ENCODE measurements around the gene CEP192. TPM values are rescaled to one million over a fixed set of nuclear protein-coding genes. Genes with fewer than 3 reads are reported as not detected.
"Not testable (repeated sequence)": the region's sequence is repeated elsewhere in the genome, so short reads cannot be mapped to it uniquely, and the experiment has no call there.

CEP192 gene
- total RNA-seq, 2 experiments from 2014 or later: 42.6 to 46.1 TPM

DNA sequence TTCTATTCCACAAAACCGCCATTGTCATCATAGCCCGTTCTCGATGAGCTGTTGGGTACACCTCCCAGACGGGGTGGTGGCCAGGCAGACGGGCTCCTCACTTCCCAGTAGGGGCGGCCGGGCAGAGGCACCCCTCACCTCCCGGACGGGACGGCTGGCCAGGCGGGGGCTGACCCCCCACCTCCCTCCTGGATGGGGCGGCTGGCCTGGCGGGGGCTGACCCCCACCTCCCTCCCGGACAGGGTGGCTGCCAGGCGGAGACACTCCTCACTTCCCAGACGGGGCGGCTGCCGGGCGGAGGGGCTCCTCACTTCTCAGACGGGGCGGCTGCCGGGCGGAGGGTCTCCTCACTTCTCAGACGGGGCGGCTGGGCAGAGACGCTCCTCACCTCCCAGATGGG is 106.9 kb downstream of the CEP192 start:
- DNase-seq, H3K4me3 Mint-ChIP-seq, POLR2A ChIA-PET, H3K27ac Mint-ChIP-seq, CTCF ChIA-PET, H3K4me1 Mint-ChIP-seq, H3K9me3 Mint-ChIP-seq, H3K27me3 Mint-ChIP-seq: not testable (repeated sequence)
- peaks cover 80% of the 10 kb centered on the region for H3K36me3 Mint-ChIP-seq (ENCODE audit: low read depth)

- no peak overlapping the region for H3K27ac Mint-ChIP-seq
- ChIA-PET POLR2A (no interaction called here), CTCF (interaction anchor here (0.5 kb wide), 1 partner anchor 147 kb away, joined by 3 read pairs; no protein-coding TSS in a partner anchor)
- no peaks in the 10 kb centered on the region for H3K9me3 Mint-ChIP-seq
- no peaks in the 10 kb centered on the region for H3K27me3 Mint-ChIP-seq
- peaks cover 80% of the 10 kb centered on the region for H3K36me3 Mint-ChIP-seq (ENCODE audit: low read depth)
- DNase-seq: no peak
- H3K4me1 Mint-ChIP-seq: no peaks in the 10 kb centered on the region
- H3K4me3 Mint-ChIP-seq: no peak overlapping the region
Observed at GRCh38 chr18:13099113-13099512, 108.0 kb downstream of the CEP192 start.

- ChIA-PET POLR2A (no interaction called here), CTCF (no interaction called here)
- no peaks in the 10 kb centered on the region for H3K27me3 Mint-ChIP-seq
- no peak overlapping the region for H3K4me3 Mint-ChIP-seq
- peaks cover 82% of the 10 kb centered on the region for H3K36me3 Mint-ChIP-seq (ENCODE audit: low read depth)
- H3K4me1 Mint-ChIP-seq: peaks cover 6% of the 10 kb centered on the region
- no peak for DNase-seq
- peaks cover 2% of the 10 kb centered on the region for H3K9me3 Mint-ChIP-seq
- H3K27ac Mint-ChIP-seq: no peak overlapping the region
Observed at GRCh38 chr18:13100942-13101658, 109.9 kb downstream of the CEP192 start.

- peaks cover 12% of the 10 kb centered on the region for H3K4me1 Mint-ChIP-seq
- no peaks in the 10 kb centered on the region for H3K27me3 Mint-ChIP-seq
- H3K9me3 Mint-ChIP-seq: peaks cover 7% of the 10 kb centered on the region
- ChIA-PET POLR2A (no interaction called here), CTCF (no interaction called here)
- H3K36me3 Mint-ChIP-seq (ENCODE audit: low read depth): peaks cover 82% of the 10 kb centered on the region
- H3K27ac Mint-ChIP-seq: no peak overlapping the region
- DNase-seq: no peak
- no peak overlapping the region for H3K4me3 Mint-ChIP-seq
Observed at GRCh38 chr18:13101659-13102197, 110.6 kb downstream of the CEP192 start.

GRCh38 chr18:13103366-13103765 is 112.2 kb downstream of the CEP192 start:
- no peak overlapping the region for H3K27ac Mint-ChIP-seq
- H3K9me3 Mint-ChIP-seq: peaks cover 10% of the 10 kb centered on the region
- POLR2A ChIA-PET: no interaction called here
- CTCF ChIA-PET: no interaction called here
- H3K36me3 Mint-ChIP-seq (ENCODE audit: low read depth): peaks cover 89% of the 10 kb centered on the region
- no peaks in the 10 kb centered on the region for H3K27me3 Mint-ChIP-seq
- H3K4me1 Mint-ChIP-seq: peaks cover 16% of the 10 kb centered on the region
- H3K4me3 Mint-ChIP-seq: no peak overlapping the region
- DNase-seq: no peak

DNA sequence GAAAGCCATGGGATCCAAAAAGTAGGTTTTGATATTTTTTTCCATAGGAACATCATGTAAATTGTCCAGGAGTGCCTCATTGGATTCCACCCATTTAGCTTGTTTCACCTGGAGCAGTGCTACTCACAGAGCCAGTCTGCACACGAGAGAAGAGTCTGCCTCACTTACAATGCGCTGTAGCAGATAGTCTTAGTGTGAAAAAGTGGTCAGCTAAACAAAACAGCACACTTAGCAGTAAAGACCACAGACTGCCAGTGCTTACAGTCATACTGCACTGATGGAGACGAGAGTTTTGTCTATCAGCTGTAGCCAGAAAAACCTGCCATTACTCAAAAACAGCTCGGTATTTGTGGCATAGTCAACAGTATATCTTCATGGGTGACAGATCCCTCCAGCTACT is 113.9 kb downstream of the CEP192 start:
- ChIA-PET POLR2A (no interaction called here), CTCF (no interaction called here)
- no peak for DNase-seq
- H3K4me1 Mint-ChIP-seq: peaks cover 16% of the 10 kb centered on the region
- H3K27me3 Mint-ChIP-seq: no peaks in the 10 kb centered on the region
- peaks cover 98% of the 10 kb centered on the region for H3K36me3 Mint-ChIP-seq (ENCODE audit: low read depth)
- peaks cover 10% of the 10 kb centered on the region for H3K9me3 Mint-ChIP-seq
- no peak overlapping the region for H3K4me3 Mint-ChIP-seq
- no peak overlapping the region for H3K27ac Mint-ChIP-seq

DNA sequence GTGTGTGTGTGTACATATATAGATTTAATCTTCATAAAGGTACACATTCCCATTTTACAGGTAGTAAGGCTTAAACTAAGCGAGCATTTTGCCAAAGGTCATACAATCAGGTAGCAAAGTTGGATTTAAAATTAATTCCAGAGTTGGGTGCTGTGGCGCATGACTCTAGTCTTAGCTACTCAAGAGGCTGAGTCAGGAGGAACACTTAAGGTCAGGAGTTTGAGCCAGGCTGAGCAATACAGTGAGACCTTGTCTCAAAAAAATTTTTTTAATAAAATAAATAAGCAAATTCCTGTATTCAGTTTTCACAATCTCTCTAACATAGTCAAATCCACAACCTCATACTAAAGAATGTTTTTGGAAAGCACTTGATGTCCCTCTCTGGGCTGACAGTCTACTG is 115.9 kb downstream of the CEP192 start:
- H3K4me1 Mint-ChIP-seq: peaks cover 16% of the 10 kb centered on the region
- ChIA-PET CTCF (interaction anchor here (1.8 kb wide), 1 partner anchor 52 kb away, joined by 7 read pairs; no protein-coding TSS in a partner anchor), POLR2A (no interaction called here)
- DNase-seq: no peak
- H3K4me3 Mint-ChIP-seq: no peak overlapping the region
- peaks cover 10% of the 10 kb centered on the region for H3K9me3 Mint-ChIP-seq
- peaks cover 90% of the 10 kb centered on the region for H3K36me3 Mint-ChIP-seq (ENCODE audit: low read depth)
- no peak overlapping the region for H3K27ac Mint-ChIP-seq
- no peaks in the 10 kb centered on the region for H3K27me3 Mint-ChIP-seq

DNA sequence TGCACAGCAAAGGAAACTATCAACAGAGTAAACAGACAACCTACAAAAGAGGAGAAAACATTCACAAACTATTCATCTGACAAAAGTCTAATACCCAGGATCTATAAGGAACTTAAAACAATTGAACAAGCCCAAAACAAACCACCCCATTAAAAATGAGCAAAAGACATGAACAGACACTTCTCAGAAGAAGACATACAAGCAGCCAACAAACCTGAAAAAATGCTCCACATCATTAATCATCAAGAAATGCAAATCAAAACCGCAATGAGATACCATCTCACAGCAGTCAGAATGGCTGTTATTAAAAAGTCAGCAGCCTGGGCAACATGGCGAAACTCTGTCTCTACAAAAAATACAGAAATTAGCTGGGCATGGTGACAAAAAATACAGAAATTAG is 117.2 kb downstream of the CEP192 start:
- no peak overlapping the region for H3K4me3 Mint-ChIP-seq
- no peak overlapping the region for H3K27ac Mint-ChIP-seq
- peaks cover 10% of the 10 kb centered on the region for H3K9me3 Mint-ChIP-seq
- POLR2A ChIA-PET: no interaction called here
- H3K27me3 Mint-ChIP-seq: no peaks in the 10 kb centered on the region
- CTCF ChIA-PET: no interaction called here
- H3K4me1 Mint-ChIP-seq: peaks cover 16% of the 10 kb centered on the region
- peaks cover 85% of the 10 kb centered on the region for H3K36me3 Mint-ChIP-seq (ENCODE audit: low read depth)
- no peak for DNase-seq

- no peak overlapping the region for H3K27ac Mint-ChIP-seq
- no peaks in the 10 kb centered on the region for H3K27me3 Mint-ChIP-seq
- H3K9me3 Mint-ChIP-seq: peaks cover 10% of the 10 kb centered on the region
- H3K4me3 Mint-ChIP-seq: no peak overlapping the region
- peaks cover 15% of the 10 kb centered on the region for H3K4me1 Mint-ChIP-seq
- CTCF ChIA-PET: no interaction called here
- H3K36me3 Mint-ChIP-seq (ENCODE audit: low read depth): peaks cover 73% of the 10 kb centered on the region
- POLR2A ChIA-PET: no interaction called here
- no peak for DNase-seq
Observed at GRCh38 chr18:13110559-13110958, 119.4 kb downstream of the CEP192 start.

GRCh38 chr18:13112982-13113381 is 121.8 kb downstream of the CEP192 start:
- no peak overlapping the region for H3K4me3 Mint-ChIP-seq
- no peak overlapping the region for H3K27ac Mint-ChIP-seq
- CTCF ChIA-PET: interaction anchor here (1.3 to 1.4 kb wide), 2 partner anchors 10 to 47 kb away, joined by 4 to 5 read pairs; no protein-coding TSS in a partner anchor
- H3K36me3 Mint-ChIP-seq (ENCODE audit: low read depth): peaks cover 61% of the 10 kb centered on the region
- DNase-seq: no peak
- POLR2A ChIA-PET: no interaction called here
- H3K4me1 Mint-ChIP-seq: peaks cover 2% of the 10 kb centered on the region
- H3K27me3 Mint-ChIP-seq: no peaks in the 10 kb centered on the region
- no peaks in the 10 kb centered on the region for H3K9me3 Mint-ChIP-seq

DNA sequence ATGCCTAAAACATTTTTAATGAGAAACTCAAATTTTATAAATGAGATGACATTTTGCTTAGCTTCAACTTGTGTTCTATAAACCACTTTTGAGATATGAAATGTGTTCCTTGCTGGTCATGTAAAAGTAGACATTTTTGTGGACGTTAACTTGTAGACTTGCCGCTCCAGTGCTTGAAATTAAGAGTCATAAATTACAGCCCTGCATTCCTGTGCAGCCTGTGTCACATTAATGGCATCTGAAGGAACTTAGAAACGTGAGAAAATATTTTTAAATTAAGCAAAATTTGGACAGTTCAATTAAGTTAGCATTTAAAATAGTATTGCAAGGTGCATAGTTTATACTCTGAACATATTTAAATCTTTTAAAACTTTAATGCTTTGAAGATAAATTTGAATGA is 129.1 kb downstream of the CEP192 start:
- no peak for DNase-seq
- ChIA-PET CTCF (no interaction called here), POLR2A (interaction anchor here (1.5 kb wide), 1 partner anchor 129 kb away, joined by 3 read pairs; the partner anchor contains the start of gene CEP192)
- H3K4me1 Mint-ChIP-seq: peaks cover 3% of the 10 kb centered on the region
- no peaks in the 10 kb centered on the region for H3K9me3 Mint-ChIP-seq
- H3K36me3 Mint-ChIP-seq (ENCODE audit: low read depth): peaks cover 35% of the 10 kb centered on the region
- H3K4me3 Mint-ChIP-seq: no peak overlapping the region
- no peaks in the 10 kb centered on the region for H3K27me3 Mint-ChIP-seq
- no peak overlapping the region for H3K27ac Mint-ChIP-seq

GRCh38 chr18:13120983-13121441 is 129.8 kb downstream of the CEP192 start:
- Mint-ChIP-seq H3K27ac (no peak overlapping the region), H3K36me3 (ENCODE audit: low read depth) (peaks cover 30% of the 10 kb centered on the region), H3K4me1 (peaks cover 6% of the 10 kb centered on the region), H3K27me3 (no peaks in the 10 kb centered on the region), H3K9me3 (no peaks in the 10 kb centered on the region), H3K4me3 (no peak overlapping the region)
- POLR2A ChIA-PET: no interaction called here
- DNase-seq: no peak
- CTCF ChIA-PET: interaction anchor here (0.6 to 1.9 kb wide), 3 partner anchors 39 to 163 kb away, joined by 3 to 5 read pairs (median 5); no protein-coding TSS in a partner anchor

- Mint-ChIP-seq H3K36me3 (ENCODE audit: low read depth) (peaks cover 21% of the 10 kb centered on the region), H3K9me3 (no peaks in the 10 kb centered on the region), H3K4me3 (no peak overlapping the region), H3K27ac (no peak overlapping the region), H3K4me1 (peaks cover 6% of the 10 kb centered on the region), H3K27me3 (no peaks in the 10 kb centered on the region)
- POLR2A ChIA-PET: no interaction called here
- DNase-seq: no peak
- CTCF ChIA-PET: interaction anchor here (0.9 to 1.8 kb wide), 7 partner anchors 9 to 231 kb away, joined by 3 to 7 read pairs (median 3); no protein-coding TSS in a partner anchor
Observed at GRCh38 chr18:13124411-13124810, 133.2 kb downstream of the CEP192 start.

DNA sequence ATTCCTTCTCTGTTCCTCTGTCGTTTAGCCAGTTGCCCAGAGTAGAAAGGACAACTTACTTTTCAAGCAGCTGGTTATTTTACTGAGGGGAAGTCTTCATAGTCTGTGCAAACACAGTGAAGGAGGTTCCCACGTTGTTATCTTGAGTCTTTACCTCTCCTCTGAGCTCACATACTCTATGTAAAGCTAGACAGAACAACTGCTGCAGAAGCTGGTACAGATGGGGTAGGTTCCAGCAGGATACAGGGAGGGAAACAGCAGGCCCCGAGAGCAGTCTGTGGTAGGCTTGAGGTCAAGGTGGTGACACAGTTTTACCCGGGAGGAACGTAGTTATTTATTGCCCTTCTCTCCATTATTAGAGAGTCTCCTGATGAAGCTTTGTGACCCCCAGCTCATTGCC is 134.0 kb downstream of the CEP192 start:
- no peaks in the 10 kb centered on the region for H3K9me3 Mint-ChIP-seq
- ChIA-PET CTCF (interaction anchor here (0.9 to 1.4 kb wide), 6 partner anchors 9 to 232 kb away, joined by 3 to 7 read pairs (median 3); no protein-coding TSS in a partner anchor), POLR2A (no interaction called here)
- H3K36me3 Mint-ChIP-seq (ENCODE audit: low read depth): peaks cover 27% of the 10 kb centered on the region
- no peaks in the 10 kb centered on the region for H3K27me3 Mint-ChIP-seq
- no peak overlapping the region for H3K27ac Mint-ChIP-seq
- no peak for DNase-seq
- H3K4me3 Mint-ChIP-seq: no peak overlapping the region
- H3K4me1 Mint-ChIP-seq: peaks cover 6% of the 10 kb centered on the region

Measured in activated CD4-positive, alpha-beta memory T cell treated with anti-CD3 and anti-CD28 coated beads, Interleukin-2, amount 10 ng/mL, durations not matched to agents 7 days and 5 days (primary cell).